Omental fat pad (tissue), 4 donors: Measurements from ENCODE around the gene CRY2. TPM values are rescaled to one million over a fixed set of nuclear protein-coding genes. Genes with fewer than 3 reads are reported as not detected.
"Not testable (repeated sequence)": the region's sequence is repeated elsewhere in the genome, so short reads cannot be mapped to it uniquely, and the experiment has no call there.

Experiments
- ATAC-seq: fragments of 150-250 bp; one replicate; pipeline ENCODE4 v1.9.1; 2016; ENCODE audit warnings: mild to moderate bottlenecking, moderate library complexity; ENCODE audit not compliant: low FRiP score
- DNase-seq: peaks from one replicate; pipeline ENCODE4 v3.0.0-alpha.2; 2019; ENCODE audit warnings: low spot score
- total RNA-seq, 4 donors: library from RNA; depleted of rRNA; stranded (reverse); fragments of >200 nt; gene quantifications; one replicate each; pipeline ENCODE4 v1.1.0, GENCODE V29; 2016
- TF ChIP-seq, protein P1 (sequence below), 3 donors: fragments of 450-650 bp; IDR thresholded peaks; one replicate each; pipeline ENCODE4 v1.5.1; 2016 to 2017; ENCODE audit warnings: antibody characterized with exemption in 3 of 3, mild to moderate bottlenecking in 3 of 3, moderate library complexity in 2 of 3

Gene CRY2
- total RNA-seq, 4 donors from 2014 or later, result 53.1 to 63.4 (median 60.2) TPM

GRCh38 chr11:45812581-45813548, 34.4 kb upstream of the CRY2 start:
- ATAC-seq (no peak), DNase-seq (no peak)
- TF ChIP-seq, protein P1, sequence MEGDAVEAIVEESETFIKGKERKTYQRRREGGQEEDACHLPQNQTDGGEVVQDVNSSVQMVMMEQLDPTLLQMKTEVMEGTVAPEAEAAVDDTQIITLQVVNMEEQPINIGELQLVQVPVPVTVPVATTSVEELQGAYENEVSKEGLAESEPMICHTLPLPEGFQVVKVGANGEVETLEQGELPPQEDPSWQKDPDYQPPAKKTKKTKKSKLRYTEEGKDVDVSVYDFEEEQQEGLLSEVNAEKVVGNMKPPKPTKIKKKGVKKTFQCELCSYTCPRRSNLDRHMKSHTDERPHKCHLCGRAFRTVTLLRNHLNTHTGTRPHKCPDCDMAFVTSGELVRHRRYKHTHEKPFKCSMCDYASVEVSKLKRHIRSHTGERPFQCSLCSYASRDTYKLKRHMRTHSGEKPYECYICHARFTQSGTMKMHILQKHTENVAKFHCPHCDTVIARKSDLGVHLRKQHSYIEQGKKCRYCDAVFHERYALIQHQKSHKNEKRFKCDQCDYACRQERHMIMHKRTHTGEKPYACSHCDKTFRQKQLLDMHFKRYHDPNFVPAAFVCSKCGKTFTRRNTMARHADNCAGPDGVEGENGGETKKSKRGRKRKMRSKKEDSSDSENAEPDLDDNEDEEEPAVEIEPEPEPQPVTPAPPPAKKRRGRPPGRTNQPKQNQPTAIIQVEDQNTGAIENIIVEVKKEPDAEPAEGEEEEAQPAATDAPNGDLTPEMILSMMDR (IDR thresholded peaks at IDR 0.05), result no peak

GRCh38 chr11:45815747-45816146, 31.5 kb upstream of the CRY2 start:
- DNase-seq (no peak), ATAC-seq (no peak)
- TF ChIP-seq, protein P1 (IDR thresholded peaks at IDR 0.05), result no peak

DNA sequence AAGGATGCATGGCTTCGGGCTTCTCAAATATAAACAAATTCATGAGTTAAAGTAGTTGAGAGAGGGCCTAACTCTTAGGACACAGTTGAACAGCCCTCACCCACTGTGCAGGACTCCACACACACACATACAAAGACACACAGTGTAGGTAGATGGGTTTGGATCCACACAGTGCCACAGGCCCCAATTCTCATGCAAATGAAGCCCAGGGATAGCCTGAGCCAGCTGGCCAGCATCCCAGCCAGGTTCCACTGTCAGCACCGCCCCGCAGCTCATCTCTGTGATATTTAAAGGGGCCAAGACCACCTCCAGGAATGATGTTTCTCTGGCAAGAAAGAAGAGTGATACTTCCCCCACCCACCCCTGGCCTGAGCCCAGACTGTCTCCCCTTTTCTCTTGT, 30.7 kb upstream of the CRY2 start:
- DNase-seq (no peak), ATAC-seq (no peak)
- TF ChIP-seq, protein P1 (IDR thresholded peaks at IDR 0.05), result no peak

GRCh38 chr11:45817191-45817590, 30.1 kb upstream of the CRY2 start:
- DNase-seq, result no peak
- ATAC-seq, result no peak
- TF ChIP-seq, protein P1 (IDR thresholded peaks at IDR 0.05), result no peak

GRCh38 chr11:45818961-45819605, 28.2 kb upstream of the CRY2 start:
- TF ChIP-seq, protein P1 (IDR thresholded peaks at IDR 0.05), result no peak
- ATAC-seq (no peak), DNase-seq (no peak)

- ATAC-seq, result no peak
- TF ChIP-seq, protein P1 (IDR thresholded peaks at IDR 0.05), result no peak
- no peak for DNase-seq
These were observed 26.9 kb upstream of the CRY2 start for GRCh38 chr11:45820211-45820857.

DNA sequence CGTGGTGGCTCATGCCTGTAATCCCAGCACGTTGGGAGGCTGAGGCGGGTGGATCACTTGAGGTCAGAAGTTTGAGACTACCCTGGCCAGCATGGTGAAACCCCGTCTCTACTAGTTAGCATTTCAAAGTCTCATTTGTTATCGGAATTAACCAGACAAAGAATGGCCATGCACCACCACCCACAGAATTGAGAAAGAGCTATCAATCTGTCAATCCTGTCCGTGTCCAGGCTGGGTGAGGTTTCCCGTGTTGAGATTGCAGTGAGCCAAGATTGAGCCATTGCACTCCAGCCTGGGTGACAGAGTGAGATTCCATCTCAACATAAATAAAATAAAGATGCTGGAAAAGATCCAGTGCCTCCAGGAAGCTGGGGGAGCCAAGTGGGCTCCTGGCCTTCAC, 20.8 kb upstream of the CRY2 start:
- not testable (repeated sequence) for DNase-seq, ATAC-seq
